Breast epithelium (tissue), 4 donors: ENCODE measurements around the gene ZNF507. TPM values are rescaled to one million over a fixed set of nuclear protein-coding genes. Genes with fewer than 3 reads are reported as not detected.

ENCODE experiments used
- DNase-seq, 2 donors: peaks; one replicate each; pipeline ENCODE4 v3.0.0-alpha.2; 2019; ENCODE audit warnings: low spot score in 2 of 2
- H3K27ac ChIP-seq, 2 donors: fragments of 200-600 bp; sonication (generic) in 1 of 2; one replicate each; pipeline ENCODE4 v1.5.1; 2016 to 2019; ENCODE audit warnings: mild to moderate bottlenecking in 1 of 2
- H3K27me3 ChIP-seq, 2 donors: fragments of 200-600 bp; sonication (generic) in 1 of 2; one replicate each; pipeline versions ENCODE4 v1.5.1 to v1.6.0; 2017 to 2019; ENCODE audit warnings: control low read depth in 1 of 2, mild to moderate bottlenecking in 1 of 2
- H3K36me3 ChIP-seq: fragments of 200-600 bp; one replicate; pipeline ENCODE4 v1.5.1; 2019
- H3K4me1 ChIP-seq, 2 donors: fragments of 200-600 bp; sonication (generic); one replicate each; pipeline ENCODE4 v1.5.1; 2016 to 2019; ENCODE audit warnings: control low read depth in 1 of 2
- H3K4me3 ChIP-seq, 3 donors: fragments of 200-600 bp; sonication (generic); 1 replicate in 2 of 3; 2 replicates in 1 of 3; pipeline ENCODE4 v1.5.1; 2016 to 2019; ENCODE audit warnings: mild to moderate bottlenecking in 3 of 3, moderate library complexity in 2 of 3
- H3K9me3 ChIP-seq, 2 donors: fragments of 200-600 bp; sonication (generic) in 1 of 2; one replicate each; pipeline ENCODE4 v1.5.1; 2016 to 2019; ENCODE audit warnings: control low read depth in 1 of 2
- CTCF ChIP-seq, 3 donors: fragments of 450-650 bp; IDR thresholded peaks; one replicate each; pipeline ENCODE4 v1.5.1; 2016 to 2017; ENCODE audit warnings: antibody characterized with exemption in 3 of 3, mild to moderate bottlenecking in 3 of 3, moderate library complexity in 3 of 3
- POLR2A ChIP-seq: fragments of 450-650 bp; IDR thresholded peaks from one replicate; pipeline ENCODE4 v1.6.1; 2016; ENCODE audit warnings: antibody characterized with exemption, mild to moderate bottlenecking, moderate library complexity
- POLR2AphosphoS5 ChIP-seq, 3 donors: sonication (generic); formaldehyde crosslinking; IDR thresholded peaks; one replicate each; pipeline ENCODE4 v1.6.1; 2017; ENCODE audit warnings: antibody characterized with exemption in 3 of 3
- intact Hi-C: fragments of 100-400 bp; cut with DNase I; formaldehyde crosslinking; loops from one replicate; pipeline ENCODE4 v1.15.1; 2023; ENCODE audit warnings: low total_unique reads
- total RNA-seq, 3 donors: library from RNA; depleted of rRNA; stranded (reverse); fragments of >200 nt; gene quantifications; one replicate each; pipeline ENCODE4 v1.1.0, GENCODE V29; 2016

Gene ZNF507
- total RNA-seq: 10 to 100 TPM; 19.2 to 32.1 (median 27.5) TPM

- no peaks in the 10 kb centered on the region for H3K36me3 ChIP-seq
- intact Hi-C loops: no loop called here
- peak; percentile 57 to 66 (median 64) for TF ChIP-seq POLR2AphosphoS5 (IDR thresholded peaks at IDR 0.05)
- TF ChIP-seq CTCF (IDR thresholded peaks at IDR 0.05): peak in 1 of 3 donors; percentile 16
- no peak for TF ChIP-seq POLR2A
- H3K9me3 ChIP-seq: no peaks in the 10 kb centered on the region
- no peaks in the 10 kb centered on the region for H3K27me3 ChIP-seq
- DNase-seq: peak; percentile 67 to 83
- peak within 1 kb of the TSS; percentile 88 for H3K27ac ChIP-seq
- peak within 1 kb of the TSS; percentile 82 to 93 (median 90) for H3K4me3 ChIP-seq
- peaks cover 0 to 3% of the 10 kb centered on the region in 2 donors for H3K4me1 ChIP-seq
Observed at GRCh38 chr19:32345261-32346207, at the start of gene ZNF507. Gene ZNF507 (plus strand): TSS chr19:32345610. CDS start chr19:32352831, 7,221 bp downstream.

DNA sequence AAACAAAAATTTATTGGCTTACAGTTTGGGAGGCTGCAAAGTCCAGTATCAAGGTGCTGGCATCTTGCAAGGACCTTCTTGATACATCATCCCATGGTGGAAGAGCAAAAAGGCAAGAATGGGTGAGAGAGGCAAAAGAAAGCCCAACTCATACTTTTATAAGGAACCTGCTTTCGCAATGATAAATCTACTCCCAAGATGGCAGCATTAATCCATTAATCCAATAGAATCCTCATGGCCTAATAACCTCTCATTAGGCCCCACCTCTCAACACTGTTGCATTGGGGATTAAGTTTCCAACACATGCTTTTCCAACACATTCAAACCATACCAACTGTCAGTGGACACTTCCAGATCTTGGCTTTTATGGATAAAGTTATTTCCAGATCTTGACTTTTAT, 48.7 kb upstream of the ZNF507 start:
- no peak for DNase-seq
- Histone ChIP-seq H3K27ac (no peak overlapping the region), H3K9me3 (peaks cover 4 to 23% of the 10 kb centered on the region in 2 donors), H3K4me3 (no peak overlapping the region), H3K27me3 (no peaks in the 10 kb centered on the region), H3K4me1 (no peaks in the 10 kb centered on the region), H3K36me3 (no peaks in the 10 kb centered on the region)
- TF ChIP-seq CTCF (IDR thresholded peaks at IDR 0.05) (no peak), POLR2A (no peak), POLR2AphosphoS5 (IDR thresholded peaks at IDR 0.05) (no peak)
- intact Hi-C loops: no loop called here

DNA sequence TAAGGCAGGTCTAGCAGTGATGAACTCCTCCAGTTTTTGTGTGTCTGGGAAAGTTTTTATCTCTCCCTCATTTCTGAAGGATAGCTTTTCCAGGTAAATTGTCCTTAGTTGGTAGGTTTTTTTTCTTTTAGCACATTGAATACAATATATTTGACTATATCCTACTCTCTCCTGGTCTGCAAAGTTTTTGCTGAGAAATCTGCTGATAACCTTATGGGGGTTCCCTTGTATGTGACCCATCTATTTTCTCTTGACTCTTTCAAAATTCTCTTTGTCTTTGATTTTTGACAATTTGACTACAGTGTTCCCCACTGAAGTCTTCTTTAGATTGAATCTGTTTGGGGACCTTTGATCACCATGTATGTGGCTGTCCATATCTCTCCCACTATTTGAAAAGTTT, 42.6 kb upstream of the ZNF507 start:
- TF ChIP-seq CTCF (IDR thresholded peaks at IDR 0.05): no peak
- TF ChIP-seq POLR2AphosphoS5 (IDR thresholded peaks at IDR 0.05): no peak
- TF ChIP-seq POLR2A: no peak
- Histone ChIP-seq H3K27ac (no peak overlapping the region), H3K9me3 (peaks cover 7 to 53% of the 10 kb centered on the region in 2 donors), H3K27me3 (peaks cover 0 to 4% of the 10 kb centered on the region in 2 donors), H3K4me1 (no peaks in the 10 kb centered on the region), H3K4me3 (no peak overlapping the region), H3K36me3 (no peaks in the 10 kb centered on the region)
- intact Hi-C loops: no loop called here
- no peak for DNase-seq

GRCh38 chr19:32303193-32303592, 42.2 kb upstream of the ZNF507 start:
- intact Hi-C loops: no loop called here
- H3K4me3 ChIP-seq: no peak overlapping the region
- H3K36me3 ChIP-seq: no peaks in the 10 kb centered on the region
- H3K27ac ChIP-seq: no peak overlapping the region
- no peak for DNase-seq
- peaks cover 7 to 52% of the 10 kb centered on the region in 2 donors for H3K9me3 ChIP-seq
- H3K4me1 ChIP-seq: no peaks in the 10 kb centered on the region
- H3K27me3 ChIP-seq: peaks cover 0 to 7% of the 10 kb centered on the region in 2 donors
- TF ChIP-seq CTCF (IDR thresholded peaks at IDR 0.05): no peak
- no peak for TF ChIP-seq POLR2AphosphoS5 (IDR thresholded peaks at IDR 0.05)
- TF ChIP-seq POLR2A: no peak

- H3K9me3 ChIP-seq: peaks cover 3 to 23% of the 10 kb centered on the region in 2 donors
- no peak overlapping the region for H3K27ac ChIP-seq
- peaks cover 0 to 28% of the 10 kb centered on the region in 2 donors for H3K27me3 ChIP-seq
- no peaks in the 10 kb centered on the region for H3K36me3 ChIP-seq
- H3K4me1 ChIP-seq: no peaks in the 10 kb centered on the region
- TF ChIP-seq POLR2AphosphoS5 (IDR thresholded peaks at IDR 0.05) (no peak), POLR2A (no peak), CTCF (IDR thresholded peaks at IDR 0.05) (no peak)
- DNase-seq: no peak
- intact Hi-C loops: no loop called here
- H3K4me3 ChIP-seq: no peak overlapping the region
Observed at GRCh38 chr19:32307591-32307990, 37.8 kb upstream of the ZNF507 start.
